ENCODE results near the gene NDUFAF3. TPM values are rescaled to one million over a fixed set of nuclear protein-coding genes. Genes with fewer than 3 reads are reported as not detected.
A peak's percentile ranks its signal among the peaks of the same experiment; 100 is the strongest.

The NDUFAF3 gene
- total and polyA plus RNA-seq, 2 donors (not counting 3 experiments of a cell fraction or from before 2014, with no cell fraction given), result 91.1 to 91.4 TPM

DNA sequence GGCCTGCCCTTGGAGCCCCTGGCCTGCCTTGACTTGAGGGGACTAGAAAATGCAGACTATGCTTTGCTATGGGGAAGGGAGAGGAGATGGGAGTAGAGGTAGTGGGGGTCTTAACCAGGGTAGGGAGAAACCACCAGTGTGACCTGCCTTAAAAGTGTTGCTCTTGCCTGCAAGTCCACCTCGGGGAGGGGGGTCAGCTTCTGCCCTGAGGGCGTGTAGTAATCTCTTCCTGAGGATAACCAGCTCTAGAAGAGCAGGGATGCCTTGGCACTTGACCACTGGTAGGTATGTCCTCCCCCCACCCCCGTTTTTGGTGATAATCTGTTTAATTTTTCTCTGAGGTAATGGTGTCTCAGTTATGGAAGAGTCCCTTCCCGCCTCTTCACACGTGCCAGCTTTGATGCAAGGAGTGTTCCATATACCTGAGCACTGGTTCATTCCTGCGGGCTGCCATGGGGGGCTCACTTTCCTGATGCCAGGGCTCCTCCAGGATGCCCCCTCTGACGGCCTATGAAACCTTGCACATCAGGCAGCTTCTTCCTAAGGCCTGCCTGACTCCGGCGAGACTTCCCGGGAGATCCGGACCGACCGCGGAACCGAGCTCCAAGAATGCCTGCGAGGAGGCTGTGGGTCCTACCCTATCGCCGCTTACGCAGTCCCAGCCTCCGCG is 32.7 kb upstream of the NDUFAF3 start:
- Histone ChIP-seq H4K20me1 (replicated peaks; ENCODE audit: control insufficient read depth, extremely low read depth, insufficient read depth, low read length) (no peaks in the 10 kb centered on the region), H3K4me2 (ENCODE audit: insufficient read depth, low read length) (peak overlapping the region; percentile 74), H3K9me3 (replicated peaks; ENCODE audit: control insufficient read depth, insufficient read depth, low read length) (no peaks in the 10 kb centered on the region), H2AFZ (ENCODE audit: low read depth, low read length) (peak overlapping the region; percentile 80), H3K9ac (replicated peaks; ENCODE audit: extremely low read depth, insufficient read depth, low read length) (peak overlapping the region; percentile 91), H3K36me3 (ENCODE audit: control insufficient read depth in 2 of 2, extremely low read depth in 1 of 2, insufficient read depth in 2 of 2, low read length in 2 of 2) (peaks cover 3 to 4% of the 10 kb centered on the region in 2 experiments), H3K27me3 (ENCODE audit: control insufficient read depth in 2 of 2, insufficient read depth in 2 of 2, low read length in 2 of 2) (no peaks in the 10 kb centered on the region), H3K4me3 (replicated peaks in 1 of 3; ENCODE audit: insufficient read depth in 1 of 3, low read depth in 1 of 3, low read length in 3 of 3) (peak overlapping the region; percentile 25 to 69 (median 57)), H3K9me1 (replicated peaks; ENCODE audit: control insufficient read depth, extremely low read depth, insufficient read depth, low read length) (no peaks in the 10 kb centered on the region), H3K4me1 (ENCODE audit: control insufficient read depth, extremely low read depth, insufficient read depth, low read length) (peaks cover 24% of the 10 kb centered on the region), H3K79me2 (ENCODE audit: control insufficient read depth, insufficient read depth, low read length) (peaks cover 19% of the 10 kb centered on the region), H3K27ac (ENCODE audit: insufficient read depth, low read depth, low read length) (peak overlapping the region; percentile 97)
- DNase-seq (ENCODE audit: low read depth, low spot score) (no peak), FAIRE-seq (no peak)
- BruUV-seq (replicated peaks), result TSS peak; percentile 53
- ChIA-PET CTCF (interaction anchor here (0.8 to 8.8 kb wide), 12 partner anchors 11 to 460 kb away, joined by 3 to 254 read pairs (median 4); partner anchors contain the start of genes DALRD3, IMPDH2, NDUFAF3 and QRICH1), POLR2A (interaction anchor here (0.8 to 5.4 kb wide), 4 partner anchors 9 to 32 kb away, joined by 3 to 40 read pairs (median 6); partner anchors contain the start of genes NDUFAF3 and WDR6)
- dilution Hi-C loops (cut with MboI; ENCODE audit: extremely low pct_ligation_motif_present, low sequenced_read_pairs) (no loop called here), intact Hi-C loops (cut with micrococcal nuclease) (loop anchor here (1.0 to 2.0 kb wide), 3 partner anchors 32 to 170 kb away; partner anchors contain the start of gene QRICH1)
- TF ChIP-seq EZH2 (IDR thresholded peaks at IDR 0.05; ENCODE audit: borderline replicate concordance, low read depth, low read length, severe bottlenecking) (no peak), JUN (IDR thresholded peaks at IDR 0.05; ENCODE audit: borderline replicate concordance, insufficient read depth, insufficient read length, low read depth) (no peak), MYC (IDR thresholded peaks at IDR 0.05; ENCODE audit: low read depth, low read length) (no peak), GATA2 (IDR thresholded peaks at IDR 0.05; ENCODE audit: insufficient read depth, insufficient read length, low read depth, low read length) (no peak), POLR2AphosphoS5 (IDR thresholded peaks at IDR 0.05; ENCODE audit: insufficient read depth, low read depth, low read length) (no peak), FOS (IDR thresholded peaks at IDR 0.05; ENCODE audit: borderline replicate concordance, insufficient read depth, low read length) (no peak), POLR2A (IDR thresholded peaks at IDR 0.05; ENCODE audit: low read depth, low read length) (no peak)
- TF ChIP-seq, protein P1, sequence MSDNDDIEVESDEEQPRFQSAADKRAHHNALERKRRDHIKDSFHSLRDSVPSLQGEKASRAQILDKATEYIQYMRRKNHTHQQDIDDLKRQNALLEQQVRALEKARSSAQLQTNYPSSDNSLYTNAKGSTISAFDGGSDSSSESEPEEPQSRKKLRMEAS (IDR thresholded peaks at IDR 0.05; ENCODE audit: insufficient read depth, insufficient read length), result no peak
- TF ChIP-seq, protein P2, sequence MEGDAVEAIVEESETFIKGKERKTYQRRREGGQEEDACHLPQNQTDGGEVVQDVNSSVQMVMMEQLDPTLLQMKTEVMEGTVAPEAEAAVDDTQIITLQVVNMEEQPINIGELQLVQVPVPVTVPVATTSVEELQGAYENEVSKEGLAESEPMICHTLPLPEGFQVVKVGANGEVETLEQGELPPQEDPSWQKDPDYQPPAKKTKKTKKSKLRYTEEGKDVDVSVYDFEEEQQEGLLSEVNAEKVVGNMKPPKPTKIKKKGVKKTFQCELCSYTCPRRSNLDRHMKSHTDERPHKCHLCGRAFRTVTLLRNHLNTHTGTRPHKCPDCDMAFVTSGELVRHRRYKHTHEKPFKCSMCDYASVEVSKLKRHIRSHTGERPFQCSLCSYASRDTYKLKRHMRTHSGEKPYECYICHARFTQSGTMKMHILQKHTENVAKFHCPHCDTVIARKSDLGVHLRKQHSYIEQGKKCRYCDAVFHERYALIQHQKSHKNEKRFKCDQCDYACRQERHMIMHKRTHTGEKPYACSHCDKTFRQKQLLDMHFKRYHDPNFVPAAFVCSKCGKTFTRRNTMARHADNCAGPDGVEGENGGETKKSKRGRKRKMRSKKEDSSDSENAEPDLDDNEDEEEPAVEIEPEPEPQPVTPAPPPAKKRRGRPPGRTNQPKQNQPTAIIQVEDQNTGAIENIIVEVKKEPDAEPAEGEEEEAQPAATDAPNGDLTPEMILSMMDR (IDR thresholded peaks at IDR 0.05; ENCODE audit: extremely low read depth in 1 of 2, insufficient read depth in 1 of 2, low read depth in 1 of 2, low read length in 2 of 2), result no peak
